ENCODE measurements around the gene VWA8.

The VWA8 gene

GRCh38 chr13:41970918-41971317 lies 10.0 kb upstream of the VWA8 start:
- TF ChIP-seq SNAI2 (CRISPR knock-in tag; IDR thresholded peaks at IDR 0.05): no peak
- no peak for TF ChIP-seq ZFP3 (CRISPR knock-in tag; IDR thresholded peaks at IDR 0.05)
- TF ChIP-seq PPARA (CRISPR knock-in tag; IDR thresholded peaks at IDR 0.05; ENCODE audit: borderline replicate concordance): no peak
- no peak for TF ChIP-seq ZFP30 (CRISPR knock-in tag; IDR thresholded peaks at IDR 0.05)
- TF ChIP-seq OSR1 (CRISPR knock-in tag; IDR thresholded peaks at IDR 0.05): no peak
- no peak for TF ChIP-seq CSRNP3 (CRISPR knock-in tag; IDR thresholded peaks at IDR 0.05)
- no peak for TF ChIP-seq PATZ1 (CRISPR knock-in tag; IDR thresholded peaks at IDR 0.05; ENCODE audit: borderline replicate concordance)
- no peak for TF ChIP-seq ZNF70 (CRISPR knock-in tag; IDR thresholded peaks at IDR 0.05)
- no peak for TF ChIP-seq BACH2 (CRISPR knock-in tag; IDR thresholded peaks at IDR 0.05; ENCODE audit: borderline replicate concordance)
- no peak for TF ChIP-seq ZC3H10 (CRISPR knock-in tag; IDR thresholded peaks at IDR 0.05)
- no peak for TF ChIP-seq CREB5 (CRISPR knock-in tag; IDR thresholded peaks at IDR 0.05; ENCODE audit: low read depth)
- no peak for TF ChIP-seq ESRRG (CRISPR knock-in tag; IDR thresholded peaks at IDR 0.05)
- no peak for TF ChIP-seq CSDC2 (CRISPR knock-in tag; IDR thresholded peaks at IDR 0.05)
- TF ChIP-seq POU6F1 (CRISPR knock-in tag; IDR thresholded peaks at IDR 0.05; ENCODE audit: borderline replicate concordance, low read depth): no peak
- no peak for ATAC-seq

- TF ChIP-seq ESRRG (CRISPR knock-in tag; IDR thresholded peaks at IDR 0.05) (no peak), SNAI2 (CRISPR knock-in tag; IDR thresholded peaks at IDR 0.05) (no peak), ZNF8 (CRISPR knock-in tag; IDR thresholded peaks at IDR 0.05) (no peak), OSR1 (CRISPR knock-in tag; IDR thresholded peaks at IDR 0.05) (no peak), TCF4 (CRISPR knock-in tag; IDR thresholded peaks at IDR 0.05; ENCODE audit: borderline replicate concordance) (no peak), ZNF70 (CRISPR knock-in tag; IDR thresholded peaks at IDR 0.05) (no peak), CSDC2 (CRISPR knock-in tag; IDR thresholded peaks at IDR 0.05) (no peak), ARNTL (CRISPR knock-in tag; IDR thresholded peaks at IDR 0.05; ENCODE audit: borderline replicate concordance, low read depth) (no peak), GLIS3 (CRISPR knock-in tag; IDR thresholded peaks at IDR 0.05) (no peak), ZNF565 (CRISPR knock-in tag; conservative IDR thresholded peaks at IDR 0.05; ENCODE audit: low read depth) (no peak), ISL1 (CRISPR knock-in tag; IDR thresholded peaks at IDR 0.05) (no peak), RARB (CRISPR knock-in tag; IDR thresholded peaks at IDR 0.05) (no peak), TOX (CRISPR knock-in tag; IDR thresholded peaks at IDR 0.05; ENCODE audit: borderline replicate concordance) (no peak), ZC3H10 (CRISPR knock-in tag; IDR thresholded peaks at IDR 0.05) (no peak), POU6F1 (CRISPR knock-in tag; IDR thresholded peaks at IDR 0.05; ENCODE audit: borderline replicate concordance, low read depth) (no peak), ZFP3 (CRISPR knock-in tag; IDR thresholded peaks at IDR 0.05) (no peak), CSRNP3 (CRISPR knock-in tag; IDR thresholded peaks at IDR 0.05) (no peak), ZFP30 (CRISPR knock-in tag; IDR thresholded peaks at IDR 0.05) (no peak), PPARA (CRISPR knock-in tag; IDR thresholded peaks at IDR 0.05; ENCODE audit: borderline replicate concordance) (no peak)
- TF ChIP-seq, protein P1, sequence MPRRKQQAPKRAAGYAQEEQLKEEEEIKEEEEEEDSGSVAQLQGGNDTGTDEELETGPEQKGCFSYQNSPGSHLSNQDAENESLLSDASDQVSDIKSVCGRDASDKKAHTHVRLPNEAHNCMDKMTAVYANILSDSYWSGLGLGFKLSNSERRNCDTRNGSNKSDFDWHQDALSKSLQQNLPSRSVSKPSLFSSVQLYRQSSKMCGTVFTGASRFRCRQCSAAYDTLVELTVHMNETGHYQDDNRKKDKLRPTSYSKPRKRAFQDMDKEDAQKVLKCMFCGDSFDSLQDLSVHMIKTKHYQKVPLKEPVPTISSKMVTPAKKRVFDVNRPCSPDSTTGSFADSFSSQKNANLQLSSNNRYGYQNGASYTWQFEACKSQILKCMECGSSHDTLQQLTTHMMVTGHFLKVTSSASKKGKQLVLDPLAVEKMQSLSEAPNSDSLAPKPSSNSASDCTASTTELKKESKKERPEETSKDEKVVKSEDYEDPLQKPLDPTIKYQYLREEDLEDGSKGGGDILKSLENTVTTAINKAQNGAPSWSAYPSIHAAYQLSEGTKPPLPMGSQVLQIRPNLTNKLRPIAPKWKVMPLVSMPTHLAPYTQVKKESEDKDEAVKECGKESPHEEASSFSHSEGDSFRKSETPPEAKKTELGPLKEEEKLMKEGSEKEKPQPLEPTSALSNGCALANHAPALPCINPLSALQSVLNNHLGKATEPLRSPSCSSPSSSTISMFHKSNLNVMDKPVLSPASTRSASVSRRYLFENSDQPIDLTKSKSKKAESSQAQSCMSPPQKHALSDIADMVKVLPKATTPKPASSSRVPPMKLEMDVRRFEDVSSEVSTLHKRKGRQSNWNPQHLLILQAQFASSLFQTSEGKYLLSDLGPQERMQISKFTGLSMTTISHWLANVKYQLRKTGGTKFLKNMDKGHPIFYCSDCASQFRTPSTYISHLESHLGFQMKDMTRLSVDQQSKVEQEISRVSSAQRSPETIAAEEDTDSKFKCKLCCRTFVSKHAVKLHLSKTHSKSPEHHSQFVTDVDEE (CRISPR knock-in tag; IDR thresholded peaks at IDR 0.05): no peak
- ATAC-seq: no peak
These were observed 9.1 kb upstream of the VWA8 start for GRCh38 chr13:41970022-41970421.
